ENCODE results near the gene CD151.

CD151 gene

GRCh38 chr11:804599-804964 is 28.2 kb upstream of the CD151 start:
- WGBS (ENCODE audit: extremely low coverage, insufficient coverage, low lambda C conversion rate): no CpG with 5 or more reads among the region's 18 CpGs
- peak overlapping the region; percentile 77 for H4K8ac ChIP-seq (ENCODE audit: low read depth, low read length)
- H3K27me3 ChIP-seq (ENCODE audit: insufficient read depth, low read length, poor library complexity): no peaks in the 10 kb centered on the region
- DNase-seq: no peak
- H3K79me1 ChIP-seq (ENCODE audit: low read length): peaks cover 2% of the 10 kb centered on the region
- peak overlapping the region; percentile 28 for H3K4me3 ChIP-seq (ENCODE audit: low read length)
- H3K56ac ChIP-seq (ENCODE audit: low read length): peak overlapping the region; percentile 88
- peak overlapping the region; percentile 91 for H3K9ac ChIP-seq (ENCODE audit: low read length)
- peak overlapping the region; percentile 58 for H3K27ac ChIP-seq (ENCODE audit: low read depth, low read length)
- H3K79me2 ChIP-seq (ENCODE audit: control insufficient read depth, insufficient read depth, low read length): peaks cover 8% of the 10 kb centered on the region
- peak overlapping the region; percentile 81 for H3K4ac ChIP-seq (ENCODE audit: low read depth, low read length)
- peak overlapping the region; percentile 91 for H3K4me2 ChIP-seq (ENCODE audit: low read length)
- H3K4me1 ChIP-seq (ENCODE audit: control insufficient read depth, low read depth, low read length): peaks cover 4% of the 10 kb centered on the region
- H3K18ac ChIP-seq (ENCODE audit: low read length): peak overlapping the region; percentile 73
- no peak overlapping the region for H2BK5ac ChIP-seq (ENCODE audit: low read length)
- H4K5ac ChIP-seq (ENCODE audit: low read length): no peak overlapping the region
- no peaks in the 10 kb centered on the region for H3K36me3 ChIP-seq (ENCODE audit: control insufficient read depth, insufficient read depth, low read length)
- H2BK15ac ChIP-seq (replicated peaks; ENCODE audit: low read depth): no peak overlapping the region
- peak overlapping the region; percentile 9 for H2BK120ac ChIP-seq (ENCODE audit: low read depth, low read length)
- no peak overlapping the region for H2AK5ac ChIP-seq (ENCODE audit: low read length)
- peak overlapping the region; percentile 89 for H3K23ac ChIP-seq (ENCODE audit: low read length)

GRCh38 chr11:808427-809286 is 24.1 kb upstream of the CD151 start:
- Histone ChIP-seq H3K36me3 (ENCODE audit: control insufficient read depth, insufficient read depth, low read length) (peaks cover 19% of the 10 kb centered on the region), H3K4me3 (ENCODE audit: low read length) (peak overlapping the region; percentile 93), H3K27ac (ENCODE audit: low read depth, low read length) (peak overlapping the region; percentile 45), H3K4ac (ENCODE audit: low read depth, low read length) (peak overlapping the region; percentile 73), H3K56ac (ENCODE audit: low read length) (peak overlapping the region; percentile 100), H2BK120ac (ENCODE audit: low read depth, low read length) (no peak overlapping the region), H3K4me2 (ENCODE audit: low read length) (peak overlapping the region; percentile 39), H3K79me2 (ENCODE audit: control insufficient read depth, insufficient read depth, low read length) (peaks cover 33% of the 10 kb centered on the region), H3K23ac (ENCODE audit: low read length) (no peak overlapping the region), H4K5ac (ENCODE audit: low read length) (peak overlapping the region; percentile 59), H4K8ac (ENCODE audit: low read depth, low read length) (no peak overlapping the region), H3K9ac (ENCODE audit: low read length) (peak overlapping the region; percentile 99), H2BK5ac (ENCODE audit: low read length) (peak overlapping the region; percentile 10), H3K18ac (ENCODE audit: low read length) (no peak overlapping the region), H3K4me1 (ENCODE audit: control insufficient read depth, low read depth, low read length) (peaks cover 6% of the 10 kb centered on the region), H2BK15ac (replicated peaks; ENCODE audit: low read depth) (no peak overlapping the region), H3K27me3 (ENCODE audit: insufficient read depth, low read length, poor library complexity) (no peaks in the 10 kb centered on the region), H2AK5ac (ENCODE audit: low read length) (peak overlapping the region; percentile 90), H3K79me1 (ENCODE audit: low read length) (peaks cover 19% of the 10 kb centered on the region)
- no CpG with 5 or more reads among the region's 36 CpGs for WGBS (ENCODE audit: extremely low coverage, insufficient coverage, low lambda C conversion rate)
- DNase-seq: no peak

GRCh38 chr11:809287-810039 is 23.3 kb upstream of the CD151 start, which contains the start of gene RPLP2:
Gene RPLP2, plus strand, starts transcription at chr11:809967. Its CDS starts 268 bp downstream, at chr11:810235.
- peak within 1 kb of the TSS; percentile 100 for H3K56ac ChIP-seq (ENCODE audit: low read length)
- H2BK120ac ChIP-seq (ENCODE audit: low read depth, low read length): no peak within 1 kb of the TSS
- peak within 1 kb of the TSS; percentile 78 for H3K4me2 ChIP-seq (ENCODE audit: low read length)
- peak within 1 kb of the TSS; percentile 98 for H3K4me3 ChIP-seq (ENCODE audit: low read length)
- DNase-seq: peak; percentile 98
- H3K27me3 ChIP-seq (ENCODE audit: insufficient read depth, low read length, poor library complexity): no peaks in the 10 kb centered on the region
- H3K23ac ChIP-seq (ENCODE audit: low read length): peak within 1 kb of the TSS; percentile 90
- H4K8ac ChIP-seq (ENCODE audit: low read depth, low read length): no peak within 1 kb of the TSS
- peak within 1 kb of the TSS; percentile 90 for H2AK5ac ChIP-seq (ENCODE audit: low read length)
- H3K36me3 ChIP-seq (ENCODE audit: control insufficient read depth, insufficient read depth, low read length): peaks cover 19% of the 10 kb centered on the region
- H3K27ac ChIP-seq (ENCODE audit: low read depth, low read length): peak within 1 kb of the TSS; percentile 89
- no peak within 1 kb of the TSS for H2BK15ac ChIP-seq (replicated peaks; ENCODE audit: low read depth)
- no CpG with 5 or more reads among the region's 81 CpGs for WGBS (ENCODE audit: extremely low coverage, insufficient coverage, low lambda C conversion rate)
- peaks cover 5% of the 10 kb centered on the region for H3K4me1 ChIP-seq (ENCODE audit: control insufficient read depth, low read depth, low read length)
- H2BK5ac ChIP-seq (ENCODE audit: low read length): peak within 1 kb of the TSS; percentile 100
- H4K5ac ChIP-seq (ENCODE audit: low read length): peak within 1 kb of the TSS; percentile 59
- H3K79me1 ChIP-seq (ENCODE audit: low read length): peaks cover 19% of the 10 kb centered on the region
- peak within 1 kb of the TSS; percentile 99 for H3K9ac ChIP-seq (ENCODE audit: low read length)
- H3K18ac ChIP-seq (ENCODE audit: low read length): peak within 1 kb of the TSS; percentile 43
- H3K79me2 ChIP-seq (ENCODE audit: control insufficient read depth, insufficient read depth, low read length): peaks cover 33% of the 10 kb centered on the region
- peak within 1 kb of the TSS; percentile 73 for H3K4ac ChIP-seq (ENCODE audit: low read depth, low read length)

DNA sequence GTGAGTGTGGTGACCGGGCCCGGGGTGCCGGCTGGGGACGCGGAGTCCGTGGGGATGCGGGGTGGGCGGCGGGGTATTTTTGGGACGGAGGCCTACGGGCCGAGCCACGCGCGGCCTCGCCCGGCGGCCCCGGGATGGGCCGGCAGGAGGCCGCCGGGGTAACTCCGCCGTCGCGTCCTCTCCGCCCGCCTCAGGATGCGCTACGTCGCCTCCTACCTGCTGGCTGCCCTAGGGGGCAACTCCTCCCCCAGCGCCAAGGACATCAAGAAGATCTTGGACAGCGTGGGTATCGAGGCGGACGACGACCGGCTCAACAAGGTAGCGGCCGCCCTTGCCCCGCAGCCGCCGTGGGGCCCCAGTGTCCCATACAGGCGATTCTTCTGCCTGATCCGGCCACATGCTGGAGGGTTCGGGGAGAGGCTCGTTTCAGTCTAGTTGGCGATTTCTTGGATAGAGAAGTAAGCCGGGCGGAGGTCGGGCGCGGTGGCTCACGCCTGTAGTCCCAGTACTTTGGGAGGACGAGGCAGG is 22.6 kb upstream of the CD151 start:
- Histone ChIP-seq H3K79me1 (ENCODE audit: low read length) (peaks cover 19% of the 10 kb centered on the region), H3K56ac (ENCODE audit: low read length) (peak overlapping the region; percentile 100), H3K4me2 (ENCODE audit: low read length) (peak overlapping the region; percentile 78), H4K5ac (ENCODE audit: low read length) (no peak overlapping the region), H2BK5ac (ENCODE audit: low read length) (no peak overlapping the region), H3K4ac (ENCODE audit: low read depth, low read length) (peak overlapping the region; percentile 66), H3K9ac (ENCODE audit: low read length) (peak overlapping the region; percentile 99), H3K23ac (ENCODE audit: low read length) (no peak overlapping the region), H2BK120ac (ENCODE audit: low read depth, low read length) (no peak overlapping the region), H2AK5ac (ENCODE audit: low read length) (peak overlapping the region; percentile 51), H3K4me3 (ENCODE audit: low read length) (peak overlapping the region; percentile 98), H2BK15ac (replicated peaks; ENCODE audit: low read depth) (no peak overlapping the region), H3K27ac (ENCODE audit: low read depth, low read length) (peak overlapping the region; percentile 29), H3K79me2 (ENCODE audit: control insufficient read depth, insufficient read depth, low read length) (peaks cover 33% of the 10 kb centered on the region), H4K8ac (ENCODE audit: low read depth, low read length) (no peak overlapping the region), H3K36me3 (ENCODE audit: control insufficient read depth, insufficient read depth, low read length) (peaks cover 19% of the 10 kb centered on the region), H3K27me3 (ENCODE audit: insufficient read depth, low read length, poor library complexity) (no peaks in the 10 kb centered on the region), H3K4me1 (ENCODE audit: control insufficient read depth, low read depth, low read length) (peaks cover 3% of the 10 kb centered on the region), H3K18ac (ENCODE audit: low read length) (peak overlapping the region; percentile 8)
- WGBS (ENCODE audit: extremely low coverage, insufficient coverage, low lambda C conversion rate): no CpG with 5 or more reads among the region's 55 CpGs
- no peak for DNase-seq

GRCh38 chr11:811446-812245 is 21.1 kb upstream of the CD151 start:
- Histone ChIP-seq H4K5ac (ENCODE audit: low read length) (no peak overlapping the region), H3K4me2 (ENCODE audit: low read length) (peak overlapping the region; percentile 78), H3K9ac (ENCODE audit: low read length) (peak overlapping the region; percentile 99), H3K36me3 (ENCODE audit: control insufficient read depth, insufficient read depth, low read length) (peaks cover 19% of the 10 kb centered on the region), H2BK15ac (replicated peaks; ENCODE audit: low read depth) (no peak overlapping the region), H3K79me2 (ENCODE audit: control insufficient read depth, insufficient read depth, low read length) (peaks cover 33% of the 10 kb centered on the region), H2AK5ac (ENCODE audit: low read length) (no peak overlapping the region), H3K56ac (ENCODE audit: low read length) (peak overlapping the region; percentile 100), H3K27me3 (ENCODE audit: insufficient read depth, low read length, poor library complexity) (no peaks in the 10 kb centered on the region), H2BK120ac (ENCODE audit: low read depth, low read length) (no peak overlapping the region), H3K79me1 (ENCODE audit: low read length) (peaks cover 19% of the 10 kb centered on the region), H3K4me1 (ENCODE audit: control insufficient read depth, low read depth, low read length) (peaks cover 3% of the 10 kb centered on the region), H3K27ac (ENCODE audit: low read depth, low read length) (no peak overlapping the region), H3K4me3 (ENCODE audit: low read length) (peak overlapping the region; percentile 98), H4K8ac (ENCODE audit: low read depth, low read length) (no peak overlapping the region), H3K23ac (ENCODE audit: low read length) (no peak overlapping the region), H3K18ac (ENCODE audit: low read length) (no peak overlapping the region), H3K4ac (ENCODE audit: low read depth, low read length) (no peak overlapping the region), H2BK5ac (ENCODE audit: low read length) (no peak overlapping the region)
- WGBS (ENCODE audit: extremely low coverage, insufficient coverage, low lambda C conversion rate): no CpG with 5 or more reads among the region's 14 CpGs
- DNase-seq: peak; percentile 47

All from mesendoderm (in vitro differentiated cells).